ENCODE data around the gene ECHS1.

- TF ChIP-seq RAD21 (CRISPR knock-in tag; conservative IDR thresholded peaks at IDR 0.05 in 1 of 2, IDR thresholded peaks at IDR 0.05 in 1 of 2) (no peak), ZZZ3 (IDR thresholded peaks at IDR 0.05) (no peak), DPF2 (IDR thresholded peaks at IDR 0.05) (no peak), HLTF (IDR thresholded peaks at IDR 0.05) (no peak), ZNF174 (CRISPR knock-in tag; IDR thresholded peaks at IDR 0.05) (no peak)
- TF ChIP-seq, protein P1, sequence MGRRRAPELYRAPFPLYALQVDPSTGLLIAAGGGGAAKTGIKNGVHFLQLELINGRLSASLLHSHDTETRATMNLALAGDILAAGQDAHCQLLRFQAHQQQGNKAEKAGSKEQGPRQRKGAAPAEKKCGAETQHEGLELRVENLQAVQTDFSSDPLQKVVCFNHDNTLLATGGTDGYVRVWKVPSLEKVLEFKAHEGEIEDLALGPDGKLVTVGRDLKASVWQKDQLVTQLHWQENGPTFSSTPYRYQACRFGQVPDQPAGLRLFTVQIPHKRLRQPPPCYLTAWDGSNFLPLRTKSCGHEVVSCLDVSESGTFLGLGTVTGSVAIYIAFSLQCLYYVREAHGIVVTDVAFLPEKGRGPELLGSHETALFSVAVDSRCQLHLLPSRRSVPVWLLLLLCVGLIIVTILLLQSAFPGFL (CRISPR knock-in tag; IDR thresholded peaks at IDR 0.05): no peak
- TF ChIP-seq, protein P2, sequence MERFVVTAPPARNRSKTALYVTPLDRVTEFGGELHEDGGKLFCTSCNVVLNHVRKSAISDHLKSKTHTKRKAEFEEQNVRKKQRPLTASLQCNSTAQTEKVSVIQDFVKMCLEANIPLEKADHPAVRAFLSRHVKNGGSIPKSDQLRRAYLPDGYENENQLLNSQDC (CRISPR knock-in tag; IDR thresholded peaks at IDR 0.05): no peak
Observed at GRCh38 chr10:133403784-133404183, 30.6 kb upstream of the ECHS1 start.
